ENCODE data around the gene GLP1R. TPM values are rescaled to one million over a fixed set of nuclear protein-coding genes. Genes with fewer than 3 reads are reported as not detected.

Gene GLP1R
- polyA plus RNA-seq, 3 donors, result 0.65 to 0.75 (median 0.71) TPM

- DNase-seq (ENCODE audit: low read depth in 3 of 3, low spot score in 2 of 3), result no peak
Observed at GRCh38 chr6:39043776-39044175, 4.8 kb upstream of the GLP1R start.

- no peak for DNase-seq (ENCODE audit: low read depth in 3 of 3, low spot score in 2 of 3)
Observed at GRCh38 chr6:39044181-39044580, 4.4 kb upstream of the GLP1R start.

DNA sequence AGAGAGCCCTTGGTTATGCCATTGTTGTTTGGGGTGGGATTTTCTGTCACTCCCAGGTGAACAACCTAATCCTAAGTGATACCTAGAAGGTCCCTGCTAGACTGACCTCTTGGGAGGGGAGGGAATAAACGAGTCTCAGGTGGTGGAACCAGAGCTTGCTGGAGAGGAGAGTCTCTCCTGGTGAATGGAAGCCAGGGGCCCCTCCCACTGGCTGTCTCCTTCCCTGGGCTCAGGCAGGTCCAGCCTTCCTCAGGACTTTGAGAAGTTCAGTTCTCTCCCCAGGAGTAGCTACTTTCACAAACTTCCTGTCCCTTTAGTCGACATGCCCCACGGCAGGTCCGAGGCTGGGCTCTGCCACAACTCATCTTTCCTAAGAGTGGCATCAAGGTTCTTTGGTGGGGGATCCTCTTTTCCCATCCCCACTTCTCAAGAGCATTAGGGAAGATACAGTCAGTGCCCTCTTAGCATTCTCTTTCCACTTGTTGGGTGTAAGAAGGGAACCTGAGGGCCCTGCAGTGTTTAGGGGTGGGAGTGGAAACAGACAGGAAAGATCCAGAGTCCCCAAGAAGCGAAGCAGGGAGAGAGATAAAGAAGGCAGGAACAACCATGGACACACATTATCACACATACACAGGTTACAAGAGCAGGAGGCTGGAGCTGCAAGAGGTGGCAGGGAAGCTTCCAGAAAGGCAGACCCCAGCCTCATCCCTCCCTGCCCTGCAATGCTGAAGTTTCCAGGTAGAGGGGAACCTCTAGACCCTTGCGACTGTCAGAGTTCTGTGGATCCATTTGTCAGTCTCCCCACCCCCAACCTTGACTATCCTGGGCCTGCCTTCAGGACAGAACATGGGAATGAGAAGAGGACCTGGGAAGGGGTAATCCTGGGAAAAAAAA, 900 bp upstream of the GLP1R start:
- no peak for DNase-seq (ENCODE audit: low read depth in 3 of 3, low spot score in 2 of 3)

DNA sequence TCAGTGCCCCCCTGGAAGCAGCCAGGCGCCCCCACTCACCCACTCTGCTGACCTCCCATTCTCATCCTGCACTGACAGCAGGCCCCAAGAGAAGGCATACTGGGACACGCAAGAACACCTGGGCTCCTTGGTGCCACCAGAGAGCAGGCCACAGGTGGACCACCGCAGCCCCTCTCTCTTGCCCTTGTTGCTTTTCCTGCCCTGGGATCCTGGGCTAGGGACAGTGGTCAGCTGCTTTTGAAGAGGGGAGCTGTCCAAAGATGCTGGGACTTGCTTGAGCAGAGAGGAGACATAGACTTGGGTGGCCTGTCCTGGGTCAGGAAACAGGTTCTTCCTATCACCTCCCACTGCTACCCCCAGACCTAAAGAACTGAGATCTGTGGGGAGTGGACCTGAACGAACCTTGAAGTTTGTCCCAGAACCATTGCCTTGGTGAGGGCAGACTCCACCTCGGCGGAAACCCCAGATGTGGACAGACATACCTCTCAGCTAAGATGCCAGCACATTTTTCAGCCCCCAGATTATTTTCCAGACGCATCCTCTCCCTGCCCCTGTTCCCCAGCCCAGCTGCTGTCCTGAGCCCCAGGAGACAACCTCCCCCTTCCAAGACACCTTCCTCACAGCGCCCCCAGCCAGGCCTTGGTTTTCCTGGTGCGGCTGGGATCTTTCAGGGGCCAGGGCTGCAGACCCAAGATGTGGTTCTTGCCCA, 1.1 kb downstream of the GLP1R start:
- no peak for DNase-seq (ENCODE audit: low read depth in 3 of 3, low spot score in 2 of 3)

- no peak for DNase-seq (ENCODE audit: low read depth in 3 of 3, low spot score in 2 of 3)
Observed at GRCh38 chr6:39050453-39051112, 2.0 kb downstream of the GLP1R start.

DNA sequence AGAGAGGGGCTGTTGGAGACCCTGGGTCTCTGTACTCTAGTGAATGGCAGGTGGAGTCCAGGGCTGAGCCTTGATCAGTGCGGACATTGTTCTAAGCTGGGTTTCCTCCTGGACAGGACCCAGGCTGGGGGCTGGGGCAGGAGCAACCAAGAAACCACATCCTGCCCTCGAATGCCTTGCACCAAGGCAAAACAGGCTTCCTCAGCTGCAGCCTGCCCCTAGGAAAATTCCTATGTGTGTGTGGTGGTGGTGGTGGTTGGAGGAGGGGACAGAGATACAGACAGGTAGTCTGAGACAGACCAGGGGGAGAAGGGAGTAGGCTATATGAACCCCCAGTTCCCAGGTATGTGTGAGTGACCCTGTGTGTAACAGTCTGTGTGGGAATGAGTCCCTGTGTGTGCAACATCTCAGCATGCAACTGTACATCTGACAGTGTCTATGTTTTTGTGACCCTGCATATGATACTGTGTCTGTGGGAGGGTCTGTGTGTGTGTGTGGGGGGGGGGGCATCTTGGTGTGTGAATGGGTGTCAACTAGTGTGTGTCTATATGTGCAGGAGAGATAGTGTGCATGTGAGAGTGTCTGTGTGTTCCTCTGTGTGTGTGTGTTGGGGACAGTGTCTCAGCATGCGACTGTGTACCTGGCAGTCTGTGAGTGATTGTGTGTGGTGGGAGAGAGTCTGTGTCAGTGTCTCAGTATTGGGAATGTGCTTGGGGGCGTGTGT, 3.0 kb downstream of the GLP1R start:
- no peak for DNase-seq (ENCODE audit: low read depth in 3 of 3, low spot score in 2 of 3)

- DNase-seq (ENCODE audit: low read depth in 3 of 3, low spot score in 2 of 3), result no peak
Observed at GRCh38 chr6:39053016-39053624, 4.5 kb downstream of the GLP1R start.

- no peak for DNase-seq (ENCODE audit: low read depth in 3 of 3, low spot score in 2 of 3)
Observed at GRCh38 chr6:39053854-39054576, 5.4 kb downstream of the GLP1R start.

GRCh38 chr6:39054577-39055142, 6.1 kb downstream of the GLP1R start:
- no peak for DNase-seq (ENCODE audit: low read depth in 3 of 3, low spot score in 2 of 3)

GRCh38 chr6:39055661-39056060, 7.1 kb downstream of the GLP1R start:
- DNase-seq (ENCODE audit: low read depth in 3 of 3, low spot score in 2 of 3), result no peak

GRCh38 chr6:39056191-39056590, 7.6 kb downstream of the GLP1R start:
- no peak for DNase-seq (ENCODE audit: low read depth in 3 of 3, low spot score in 2 of 3)

DNA sequence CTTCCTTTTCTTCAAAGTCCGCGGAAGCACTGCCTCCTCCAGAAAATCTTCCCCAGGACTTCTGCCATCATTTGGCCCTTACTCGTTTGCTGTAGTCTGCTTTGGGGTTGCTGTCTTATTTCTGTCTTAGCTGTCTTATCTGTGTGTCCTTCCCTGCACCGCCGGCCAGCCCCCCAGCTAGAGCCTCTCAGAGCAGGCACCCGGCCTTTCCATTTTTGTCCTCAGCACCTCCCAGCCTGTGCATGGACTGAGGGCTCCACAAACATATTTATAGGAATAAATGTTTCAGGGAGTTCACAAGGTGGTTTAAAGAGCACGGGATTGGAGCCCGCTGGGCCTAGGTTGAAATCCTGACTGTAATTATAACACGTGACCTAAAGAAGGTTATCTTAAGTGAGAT, 8.1 kb downstream of the GLP1R start:
- DNase-seq (ENCODE audit: low read depth in 3 of 3, low spot score in 2 of 3), result no peak

- no peak for DNase-seq (ENCODE audit: low read depth in 3 of 3, low spot score in 2 of 3)
Observed at GRCh38 chr6:39057251-39058155, 8.9 kb downstream of the GLP1R start.

DNA sequence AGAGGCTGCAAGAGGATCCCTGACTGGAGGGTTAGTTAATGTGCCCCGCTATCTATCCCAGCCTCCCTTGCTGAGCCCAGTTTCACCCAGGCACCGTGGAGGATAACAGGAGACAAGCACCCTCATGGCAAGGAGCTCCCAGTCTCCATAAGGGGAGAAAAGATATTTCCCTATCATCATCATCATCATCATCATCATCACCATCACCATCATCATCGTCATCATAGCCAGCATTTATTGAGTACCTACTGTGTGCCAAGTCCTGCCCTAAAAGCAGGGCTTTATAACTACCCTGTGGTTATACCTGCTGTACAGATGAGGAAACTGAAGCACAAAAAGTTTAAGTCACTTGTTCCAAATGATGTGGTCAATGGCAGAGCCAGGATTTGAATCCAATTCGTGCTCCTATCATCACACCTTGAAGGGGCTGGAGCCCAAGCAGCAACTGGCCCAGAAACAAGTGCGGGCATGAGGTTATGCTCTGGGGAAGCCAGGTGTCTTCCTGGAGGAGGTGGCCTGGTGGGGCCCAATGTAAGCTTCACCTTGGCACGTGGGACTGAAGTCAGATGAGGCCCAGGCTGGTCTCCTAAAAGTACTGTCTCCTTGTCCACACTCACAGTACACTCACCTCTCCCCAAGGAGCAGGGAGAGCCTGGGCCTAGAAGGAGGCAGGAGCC, 10.0 kb downstream of the GLP1R start:
- no peak for DNase-seq (ENCODE audit: low read depth in 3 of 3, low spot score in 2 of 3)

GRCh38 chr6:39059496-39060310, 11.1 kb downstream of the GLP1R start:
- no peak for DNase-seq (ENCODE audit: low read depth in 3 of 3, low spot score in 2 of 3)

GRCh38 chr6:39060467-39061160, 12.0 kb downstream of the GLP1R start:
- no peak for DNase-seq (ENCODE audit: low read depth in 3 of 3, low spot score in 2 of 3)
